Measurements from ENCODE around the gene FAM53A.
"Not testable (repeated sequence)": the region's sequence is repeated elsewhere in the genome, so short reads cannot be mapped to it uniquely, and the experiment has no call there.

The FAM53A gene

DNA sequence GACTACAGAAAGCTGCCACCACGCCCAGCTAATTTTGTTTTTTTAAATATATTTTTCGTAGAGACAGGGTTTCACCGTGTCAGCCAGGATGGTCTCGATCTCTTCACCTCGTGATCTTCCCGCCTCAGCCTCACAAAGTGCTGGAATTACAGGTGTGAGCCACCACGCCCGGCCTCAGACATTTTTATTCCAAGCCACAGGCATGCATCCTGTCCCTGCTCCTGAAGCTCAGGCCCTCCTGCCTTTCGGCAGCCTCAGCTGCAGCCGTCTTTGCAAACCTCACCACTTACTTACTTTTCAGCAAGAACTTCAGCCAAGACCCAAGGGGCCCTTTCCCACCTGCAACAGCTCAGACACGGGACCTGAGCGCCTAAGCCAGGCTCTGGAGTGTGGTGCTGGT, 26.0 kb downstream of the FAM53A start:
- DNase-seq = no peak

DNA sequence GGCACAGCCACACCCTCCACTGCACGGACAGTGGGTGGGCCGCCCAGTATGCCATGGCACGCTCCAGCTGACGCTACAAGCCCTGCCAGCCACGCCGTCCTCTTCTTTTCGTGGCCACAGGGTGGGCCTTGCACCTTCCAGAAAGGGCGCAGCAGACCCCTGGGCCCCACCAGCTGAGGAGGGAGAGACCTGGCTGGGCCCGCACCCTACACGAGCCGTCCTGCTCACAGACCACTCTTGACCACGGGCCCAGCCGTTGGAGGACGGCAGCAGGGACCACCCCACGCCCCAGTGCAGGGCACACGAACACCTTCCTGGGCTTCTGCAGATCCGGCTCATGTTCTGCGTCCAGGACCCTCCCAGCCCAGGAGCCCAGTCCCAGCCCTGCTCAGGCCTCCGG, 27.1 kb downstream of the FAM53A start:
- no peak for DNase-seq

DNA sequence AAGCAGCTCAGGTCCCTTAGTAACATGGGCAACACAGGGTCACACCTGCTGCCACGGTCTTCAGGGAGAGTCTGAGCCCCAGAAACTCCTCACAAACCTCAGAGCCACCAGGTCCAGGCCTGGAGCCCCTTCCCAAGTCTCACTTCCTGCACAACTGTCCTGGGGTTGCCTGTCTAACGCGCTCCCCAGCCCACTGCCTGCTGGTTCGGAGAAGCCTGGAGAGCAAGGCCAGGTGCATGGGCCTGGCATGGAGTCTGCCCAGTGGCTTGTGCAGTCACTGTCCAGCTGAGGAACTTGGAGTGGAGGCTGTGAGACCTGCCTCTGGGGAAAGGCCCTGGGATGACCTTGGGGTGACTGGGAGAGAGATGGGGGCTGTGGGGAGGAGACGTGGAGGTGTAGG, 28.0 kb downstream of the FAM53A start:
- no peak for DNase-seq

- DNase-seq = no peak
Measured at GRCh38 chr4:1655676-1656075, 28.4 kb downstream of the FAM53A start.

DNA sequence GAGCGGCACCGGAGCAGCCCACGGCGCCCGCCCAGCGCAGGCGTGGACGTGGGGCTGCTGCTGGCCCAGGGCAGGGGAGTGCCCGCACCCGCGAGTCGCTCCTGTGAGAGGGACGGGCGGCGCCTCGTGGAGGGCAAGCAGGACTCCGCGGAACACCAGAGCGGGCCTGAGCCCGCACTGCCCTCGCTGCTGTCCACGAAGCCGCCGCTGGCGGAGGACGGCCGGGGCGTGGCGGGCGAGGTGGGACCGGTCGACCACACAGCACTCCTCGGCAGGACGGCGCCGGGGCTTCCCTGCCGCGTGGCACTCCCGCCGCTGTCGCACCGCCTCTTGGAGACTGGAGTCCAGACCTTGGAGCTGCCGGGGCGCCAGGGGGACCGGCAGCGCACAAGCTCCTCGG, 29.0 kb downstream of the FAM53A start:
- DNase-seq = no peak

GRCh38 chr4:1654216-1654955, 29.7 kb downstream of the FAM53A start:
- DNase-seq = no peak

DNA sequence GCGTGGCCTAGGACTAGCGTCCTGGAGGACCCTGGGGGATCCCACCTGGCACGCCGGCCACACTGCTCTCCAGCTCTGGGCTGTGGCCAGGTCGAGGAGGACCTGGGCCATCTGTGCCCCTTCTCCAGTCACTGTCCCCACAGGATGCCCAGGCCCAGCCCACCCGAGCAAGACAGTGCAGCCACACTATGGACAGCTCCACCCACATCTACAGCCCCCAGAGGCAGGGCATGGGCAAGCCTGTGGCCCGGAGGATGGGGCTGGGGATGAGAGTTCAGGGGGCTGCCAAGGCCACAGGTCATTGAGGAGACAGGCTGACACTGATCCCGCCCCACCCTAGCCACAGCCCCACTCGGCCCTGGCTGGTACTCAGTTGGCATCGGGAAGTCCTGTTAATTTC, 30.3 kb downstream of the FAM53A start:
- DNase-seq = no peak

DNA sequence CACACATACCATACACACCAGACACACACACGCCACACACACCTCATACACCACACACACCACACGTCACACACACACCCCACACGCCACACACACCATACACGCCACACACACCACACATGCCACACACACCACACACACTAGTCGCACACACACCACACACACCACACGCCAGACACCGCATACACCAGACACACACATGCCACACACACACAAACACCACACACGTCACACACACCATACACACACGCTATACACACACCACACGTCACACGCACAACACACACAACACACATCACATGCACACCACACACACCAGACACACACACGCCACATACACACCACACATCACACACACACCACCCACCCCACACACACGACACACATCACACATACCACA, 32.0 kb downstream of the FAM53A start:
- DNase-seq = no peak

- no peak for DNase-seq
Measured at GRCh38 chr4:1651609-1652008, 32.5 kb downstream of the FAM53A start.

GRCh38 chr4:1648962-1649361, 35.2 kb downstream of the FAM53A start:
- DNase-seq = no peak

DNA sequence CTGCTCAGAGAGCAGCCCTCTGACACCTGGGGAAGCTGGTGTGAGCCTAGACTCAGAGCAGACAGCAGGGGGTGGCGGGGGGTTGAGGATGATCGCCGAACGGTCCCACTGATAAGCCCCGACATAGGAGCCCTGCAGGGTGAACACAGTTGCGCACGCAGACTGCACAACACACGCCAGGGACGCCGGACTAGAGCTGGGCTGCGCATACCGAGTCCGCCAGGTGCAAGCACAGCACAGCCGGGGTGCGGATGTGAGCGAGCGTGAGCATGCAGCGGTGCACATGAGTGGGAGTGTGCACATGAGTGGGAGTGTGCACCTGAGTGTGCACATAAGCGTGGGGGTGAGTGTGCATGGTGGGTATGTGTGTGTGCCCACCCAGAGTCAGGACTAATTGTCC, 36.7 kb downstream of the FAM53A start:
- DNase-seq = no peak

DNA sequence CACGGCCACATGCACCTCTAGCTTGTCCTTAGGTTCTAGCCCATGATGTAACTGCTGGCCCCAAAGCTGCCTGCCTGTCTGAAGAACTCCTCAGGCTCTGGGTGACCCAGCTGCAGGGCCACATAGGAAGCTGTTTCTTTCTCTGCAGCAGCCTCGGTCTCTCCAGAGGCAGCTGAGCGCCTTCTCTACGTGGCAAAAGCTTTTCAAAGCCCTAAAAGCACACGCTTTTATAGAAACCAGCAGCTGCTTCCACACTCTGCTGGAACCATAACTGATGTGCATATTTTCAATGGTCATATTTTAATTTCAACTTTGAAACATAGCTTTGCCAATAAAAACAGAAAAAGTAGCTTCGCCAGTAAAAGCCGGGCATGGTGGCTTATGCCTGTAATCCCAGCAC, 37.4 kb downstream of the FAM53A start:
- no peak for DNase-seq

DNA sequence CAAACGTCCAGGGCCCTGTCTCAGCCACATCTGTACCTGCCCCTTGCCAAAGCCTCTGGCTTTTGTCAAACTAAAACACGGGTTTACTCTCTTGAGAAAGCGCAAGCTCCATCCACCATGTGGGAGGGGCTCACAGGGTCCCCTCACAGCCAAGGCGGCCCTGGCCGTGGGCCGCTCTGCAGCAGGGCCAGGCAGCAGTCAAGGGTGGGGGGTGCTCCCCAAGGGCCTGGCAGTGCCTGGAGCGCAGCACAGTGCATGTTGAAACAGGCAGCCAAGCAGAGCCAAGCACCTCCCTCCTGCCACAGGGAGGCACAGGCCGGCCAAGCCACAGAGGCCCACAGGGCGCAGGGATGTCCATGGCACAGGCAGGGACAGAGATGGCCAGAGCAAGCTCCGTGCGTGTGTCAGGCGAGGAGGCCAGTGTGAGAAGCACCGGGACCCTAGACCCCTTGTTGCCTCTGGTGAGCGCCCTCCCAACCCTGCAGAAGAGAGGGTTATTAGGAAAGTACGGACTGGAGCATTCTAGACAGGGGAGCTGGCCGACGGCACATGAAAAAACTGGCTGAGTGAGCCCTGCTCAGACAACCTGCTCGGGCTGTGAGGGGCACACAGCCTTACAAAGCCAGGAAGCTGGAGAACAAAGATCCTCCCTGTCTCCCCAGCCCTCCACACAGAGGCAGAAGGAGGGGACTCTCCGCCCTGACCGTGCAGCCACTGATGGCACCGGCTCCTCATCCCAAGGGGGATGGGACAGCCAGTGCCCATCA, 39.0 kb downstream of the FAM53A start:
- DNase-seq = no peak

DNA sequence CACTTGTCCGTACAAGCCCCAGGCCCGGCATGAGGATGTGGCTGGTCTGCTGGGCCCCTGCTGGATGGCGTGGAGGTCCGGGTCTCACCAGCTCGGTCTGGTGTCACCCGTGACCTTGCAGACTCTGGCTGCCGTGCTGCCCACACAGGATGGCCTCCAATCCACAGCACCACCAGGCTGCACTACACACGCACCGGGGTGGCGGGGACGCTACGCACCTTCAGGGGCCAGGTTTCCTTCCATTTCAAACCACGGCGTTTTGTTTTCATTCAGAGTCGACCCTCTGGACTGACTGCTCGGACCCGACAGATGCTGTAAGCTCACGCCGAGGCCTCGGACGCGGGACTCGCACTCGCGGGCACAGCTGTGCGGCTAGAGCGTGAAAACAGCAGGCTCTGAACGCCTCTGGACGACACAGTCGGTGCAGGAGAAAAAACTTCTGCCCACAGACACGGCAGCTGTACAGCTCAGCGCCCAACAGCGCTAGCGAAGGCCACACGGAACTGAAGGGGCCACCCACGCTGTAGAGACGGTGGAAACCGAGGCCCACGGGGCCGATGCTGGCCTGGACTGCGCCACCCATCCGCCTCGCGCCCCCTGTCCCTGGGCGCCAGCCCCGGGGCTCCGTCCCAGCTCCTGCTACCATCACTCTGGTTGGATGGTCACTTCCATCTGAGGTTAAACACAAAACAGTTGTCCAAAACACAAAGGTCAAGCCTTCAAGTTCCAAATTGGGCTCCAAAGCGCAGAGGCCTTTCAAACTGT, 40.0 kb downstream of the FAM53A start:
- no peak for DNase-seq

DNA sequence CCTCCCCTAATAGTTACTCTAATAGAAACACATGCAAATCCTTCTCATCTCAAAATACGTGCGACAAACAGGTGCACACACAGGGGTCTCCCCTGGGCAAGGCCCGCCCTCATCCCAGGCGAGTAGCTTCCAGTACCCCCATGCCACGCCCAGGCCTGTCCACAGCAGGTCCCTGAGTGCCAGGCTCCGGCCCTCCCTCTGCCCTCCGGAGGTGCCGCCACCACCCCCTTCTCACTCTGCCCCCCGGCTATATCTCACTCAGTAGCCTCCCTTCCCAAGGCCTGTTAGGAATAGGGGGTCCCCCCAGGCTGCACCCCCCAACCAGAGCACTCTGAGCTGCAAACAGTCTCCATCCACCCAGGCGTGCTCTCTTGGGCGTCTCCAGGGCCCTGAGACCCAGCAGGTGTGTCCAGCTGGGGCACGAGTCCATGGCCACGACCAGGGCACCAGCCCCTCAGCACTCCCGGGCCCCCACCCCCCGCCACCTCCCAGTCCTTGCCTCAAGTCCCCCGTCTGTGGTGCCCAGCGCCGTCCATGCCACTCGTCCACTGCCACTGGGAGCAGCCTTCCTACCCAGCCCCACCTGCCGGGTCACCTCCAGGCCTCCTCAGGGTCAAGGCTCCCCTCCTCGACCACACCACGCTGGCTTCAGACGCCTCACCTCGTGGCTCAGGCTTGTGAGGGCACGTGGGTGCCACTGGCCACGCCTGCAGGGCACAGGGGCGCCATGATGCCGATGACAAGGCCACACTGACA, 41.7 kb downstream of the FAM53A start:
- no peak for DNase-seq

GRCh38 chr4:1641671-1642070, 42.4 kb downstream of the FAM53A start:
- DNase-seq = no peak

GRCh38 chr4:1640716-1641503, 43.2 kb downstream of the FAM53A start:
- not testable (repeated sequence) for DNase-seq

GRCh38 chr4:1640190-1640589, 43.9 kb downstream of the FAM53A start:
- no peak for DNase-seq

DNA sequence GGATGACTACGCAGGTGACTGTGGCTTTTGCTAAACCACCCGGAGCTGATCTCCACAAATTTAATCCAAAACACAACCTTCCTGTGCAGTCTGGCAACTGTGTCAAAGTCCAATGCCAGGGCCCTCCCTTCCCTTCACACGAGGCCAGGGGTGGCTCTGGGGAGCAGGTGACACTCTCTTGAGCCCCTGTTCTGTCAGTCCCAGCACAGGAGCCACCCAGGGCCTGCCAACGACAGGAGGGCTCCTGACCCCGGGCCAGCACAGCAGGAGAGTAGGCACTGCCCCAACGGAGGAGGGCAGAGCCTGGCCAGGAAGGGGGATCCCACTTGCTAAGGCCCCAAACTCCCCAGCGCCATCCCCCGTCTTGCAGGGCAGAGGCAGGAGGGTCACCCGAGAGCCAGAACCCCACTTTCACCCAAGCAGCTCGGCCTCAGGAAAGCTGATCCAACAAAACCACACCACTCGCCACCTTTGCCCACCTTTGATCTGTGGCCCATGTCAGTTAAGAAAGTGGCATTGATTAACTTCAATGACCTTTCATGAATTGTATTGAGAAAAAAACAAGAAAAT, 44.7 kb downstream of the FAM53A start:
- no peak for DNase-seq

GRCh38 chr4:1638873-1639272, 45.2 kb downstream of the FAM53A start:
- DNase-seq = no peak

DNA sequence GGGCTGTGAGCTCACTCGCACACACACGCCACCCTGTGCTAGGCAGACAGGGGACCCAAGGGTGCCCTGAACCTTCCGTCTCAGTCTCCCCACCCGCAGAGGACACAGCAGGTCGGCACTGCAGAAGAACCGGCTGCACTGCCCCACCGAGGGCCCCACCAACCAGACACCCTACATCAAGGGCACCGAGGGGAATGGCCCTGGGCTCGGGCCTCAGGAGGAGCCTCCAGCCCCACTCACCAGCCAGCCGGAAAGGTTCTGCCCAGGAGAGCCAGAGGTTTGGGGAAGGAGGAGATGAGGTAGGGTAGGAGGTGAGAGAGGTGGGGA, 45.9 kb downstream of the FAM53A start:
- DNase-seq = no peak
